22Rv1 (cell line): ENCODE results near the gene LHX8.

Experiments used
- CTCF ChIP-seq: fragments of 450-650 bp; IDR thresholded peaks from 2 replicates; pipeline ENCODE4 v1.5.1; 2017; ENCODE audit warnings: mild to moderate bottlenecking
- ZFX ChIP-seq: fragments of 450-650 bp; IDR thresholded peaks from 2 replicates; pipeline ENCODE4 v1.6.1; 2017; ENCODE audit warnings: antibody characterized with exemption, borderline replicate concordance

GRCh38 chr1:75159154-75159553, 25.0 kb downstream of the LHX8 start:
- no peak for TF ChIP-seq CTCF
- no peak for TF ChIP-seq ZFX
